ENCODE results near the gene KRTAP10-11. TPM values are rescaled to one million over a fixed set of nuclear protein-coding genes. Genes with fewer than 3 reads are reported as not detected.

KRTAP10-11 gene
- total RNA-seq, 1 experiment from 2014 or later: not detected

- TF ChIP-seq PRDM15 (CRISPR knock-in tag; IDR thresholded peaks at IDR 0.05) (no peak), GTF2I (CRISPR knock-in tag; conservative IDR thresholded peaks at IDR 0.05) (no peak), ZBTB21 (CRISPR knock-in tag; IDR thresholded peaks at IDR 0.05; ENCODE audit: borderline replicate concordance) (no peak), ZNF416 (CRISPR knock-in tag; IDR thresholded peaks at IDR 0.05) (no peak), TEAD4 (CRISPR knock-in tag; IDR thresholded peaks at IDR 0.05) (no peak), ZNF423 (CRISPR knock-in tag; IDR thresholded peaks at IDR 0.05) (no peak)
Measured at GRCh38 chr21:44628707-44629391, 17.4 kb upstream of the KRTAP10-11 start (continued).

- H3K36me3 Mint-ChIP-seq: peaks cover 22% of the 10 kb centered on the region
- TF ChIP-seq ZNF512 (CRISPR knock-in tag; IDR thresholded peaks at IDR 0.05; ENCODE audit: borderline replicate concordance): no peak
- TF ChIP-seq ETV6 (CRISPR knock-in tag; IDR thresholded peaks at IDR 0.05): peak; percentile 83
- CTCF ChIA-PET: no interaction called here
- no peak for DNase-seq (ENCODE audit: low spot score)
- ATAC-seq: no peak
- H3K27ac Mint-ChIP-seq: no peak overlapping the region
- peaks cover 38% of the 10 kb centered on the region for H3K9me3 Mint-ChIP-seq
- peaks cover 5% of the 10 kb centered on the region; the same call in 1 of the 2 replicates for H3K27me3 Mint-ChIP-seq (ENCODE audit: low read depth)
- peaks cover 3% of the 10 kb centered on the region; the same call in 1 of the 2 replicates for H3K4me1 Mint-ChIP-seq
- no peak overlapping the region for H3K4me3 Mint-ChIP-seq
- POLR2A ChIA-PET: interaction anchor here (1.0 kb wide), 1 partner anchor 243 kb away, joined by 4 read pairs; the partner anchor contains the start of gene PTTG1IP
Measured at GRCh38 chr21:44630440-44630839, 15.8 kb upstream of the KRTAP10-11 start.

- peak; percentile 87; the same call in 1 of the 2 replicates for TF ChIP-seq ZNF317 (CRISPR knock-in tag; IDR thresholded peaks at IDR 0.05; ENCODE audit: borderline replicate concordance, low read depth)
- no peak for TF ChIP-seq NR2C2 (CRISPR knock-in tag; IDR thresholded peaks at IDR 0.05)
- CTCF ChIA-PET: no interaction called here
- peaks cover 38% of the 10 kb centered on the region for H3K9me3 Mint-ChIP-seq
Measured at GRCh38 chr21:44632067-44632466, 14.1 kb upstream of the KRTAP10-11 start.

GRCh38 chr21:44636209-44637017 is 9.8 kb upstream of the KRTAP10-11 start:
- TF ChIP-seq ZNF138 (CRISPR knock-in tag; conservative IDR thresholded peaks at IDR 0.05) (no peak), AR (CRISPR knock-in tag; IDR thresholded peaks at IDR 0.05) (no peak), ZNF396 (CRISPR knock-in tag; IDR thresholded peaks at IDR 0.05; ENCODE audit: borderline replicate concordance) (no peak), ZMAT4 (CRISPR knock-in tag; IDR thresholded peaks at IDR 0.05) (no peak), ZBTB43 (CRISPR knock-in tag; IDR thresholded peaks at IDR 0.05) (no peak), TEAD1 (CRISPR knock-in tag; IDR thresholded peaks at IDR 0.05) (no peak), SMAD4 (CRISPR knock-in tag; IDR thresholded peaks at IDR 0.05) (no peak)
- ATAC-seq (no peak), DNase-seq (ENCODE audit: low spot score) (no peak)
- no peak overlapping the region; the same call in 1 of the 2 replicates for H3K27ac Mint-ChIP-seq
- peaks cover 43% of the 10 kb centered on the region for H3K9me3 Mint-ChIP-seq
- ChIA-PET POLR2A (no interaction called here), CTCF (no interaction called here)
- H3K36me3 Mint-ChIP-seq: peaks cover 27% of the 10 kb centered on the region
- no peak overlapping the region for H3K4me3 Mint-ChIP-seq
- peaks cover 6% of the 10 kb centered on the region for H3K4me1 Mint-ChIP-seq
- peaks cover 9% of the 10 kb centered on the region; the same call in 1 of the 2 replicates for H3K27me3 Mint-ChIP-seq (ENCODE audit: low read depth)

More at GRCh38 chr21:44632067-44632466, 14.1 kb upstream of the KRTAP10-11 start:
- peaks cover 5% of the 10 kb centered on the region; the same call in 1 of the 2 replicates for H3K27me3 Mint-ChIP-seq (ENCODE audit: low read depth)
- POLR2A ChIA-PET: no interaction called here
- peaks cover 22% of the 10 kb centered on the region for H3K36me3 Mint-ChIP-seq
- no peak for ATAC-seq
- H3K27ac Mint-ChIP-seq: no peak overlapping the region
- H3K4me1 Mint-ChIP-seq: peaks cover 5% of the 10 kb centered on the region; the same call in 1 of the 2 replicates
- H3K4me3 Mint-ChIP-seq: no peak overlapping the region
- DNase-seq (ENCODE audit: low spot score): no peak
